ENCODE results near the gene KCNQ5. TPM values are rescaled to one million over a fixed set of nuclear protein-coding genes. Genes with fewer than 3 reads are reported as not detected.

KCNQ5 gene
- total RNA-seq, 6 experiments from 2014 or later: 16.3 to 35.5 (median 20.2) TPM

DNA sequence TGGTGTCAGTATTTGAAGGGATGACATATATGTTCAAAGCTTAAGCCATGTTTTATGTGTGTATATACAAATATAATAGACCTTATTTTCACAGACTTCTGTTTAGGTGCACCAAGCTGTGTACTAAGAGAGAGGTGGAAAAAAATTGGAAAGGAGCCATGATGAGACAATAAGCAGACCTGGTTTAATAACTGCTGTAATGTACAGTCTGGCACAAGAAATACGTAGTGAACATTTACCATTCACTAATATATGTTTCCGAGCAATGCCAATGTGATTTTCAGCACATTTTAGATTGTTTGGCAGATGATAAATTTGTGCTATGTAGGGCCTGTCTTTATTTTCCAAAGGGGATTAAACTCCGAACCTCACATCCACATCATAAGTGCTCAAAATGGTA is 487.1 kb downstream of the KCNQ5 start:
- Mint-ChIP-seq H3K9me3 (no peaks in the 10 kb centered on the region), H3K36me3 (ENCODE audit: low read depth) (peaks cover 32% of the 10 kb centered on the region), H3K27ac (no peak overlapping the region), H3K4me1 (ENCODE audit: low read depth) (peaks cover 18% of the 10 kb centered on the region), H3K4me3 (no peak overlapping the region), H3K27me3 (ENCODE audit: insufficient read depth) (no peaks in the 10 kb centered on the region)
- TF ChIP-seq, protein P1, sequence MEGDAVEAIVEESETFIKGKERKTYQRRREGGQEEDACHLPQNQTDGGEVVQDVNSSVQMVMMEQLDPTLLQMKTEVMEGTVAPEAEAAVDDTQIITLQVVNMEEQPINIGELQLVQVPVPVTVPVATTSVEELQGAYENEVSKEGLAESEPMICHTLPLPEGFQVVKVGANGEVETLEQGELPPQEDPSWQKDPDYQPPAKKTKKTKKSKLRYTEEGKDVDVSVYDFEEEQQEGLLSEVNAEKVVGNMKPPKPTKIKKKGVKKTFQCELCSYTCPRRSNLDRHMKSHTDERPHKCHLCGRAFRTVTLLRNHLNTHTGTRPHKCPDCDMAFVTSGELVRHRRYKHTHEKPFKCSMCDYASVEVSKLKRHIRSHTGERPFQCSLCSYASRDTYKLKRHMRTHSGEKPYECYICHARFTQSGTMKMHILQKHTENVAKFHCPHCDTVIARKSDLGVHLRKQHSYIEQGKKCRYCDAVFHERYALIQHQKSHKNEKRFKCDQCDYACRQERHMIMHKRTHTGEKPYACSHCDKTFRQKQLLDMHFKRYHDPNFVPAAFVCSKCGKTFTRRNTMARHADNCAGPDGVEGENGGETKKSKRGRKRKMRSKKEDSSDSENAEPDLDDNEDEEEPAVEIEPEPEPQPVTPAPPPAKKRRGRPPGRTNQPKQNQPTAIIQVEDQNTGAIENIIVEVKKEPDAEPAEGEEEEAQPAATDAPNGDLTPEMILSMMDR (IDR thresholded peaks at IDR 0.05): no peak
- no peak for DNase-seq

DNA sequence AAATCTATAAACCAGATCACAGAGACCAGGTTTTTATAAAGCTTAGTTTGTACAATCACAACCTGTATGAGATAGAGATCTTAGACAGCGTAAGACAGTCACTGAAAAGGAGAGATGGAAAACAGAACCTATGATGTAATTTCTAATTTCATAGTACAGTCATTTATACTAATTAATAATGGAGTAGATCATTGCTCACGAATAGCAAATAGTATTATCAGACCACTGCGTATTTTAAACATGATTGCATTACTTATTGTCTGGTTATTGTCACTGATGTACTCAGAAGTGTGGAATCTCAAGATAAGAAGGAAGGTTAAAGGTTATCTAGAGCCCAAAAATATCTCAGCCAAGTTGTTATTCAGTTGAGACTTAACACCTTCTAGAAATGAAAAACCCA is 487.8 kb downstream of the KCNQ5 start:
- TF ChIP-seq, protein P1 (IDR thresholded peaks at IDR 0.05): no peak
- no peaks in the 10 kb centered on the region for H3K9me3 Mint-ChIP-seq
- peaks cover 18% of the 10 kb centered on the region for H3K4me1 Mint-ChIP-seq (ENCODE audit: low read depth)
- DNase-seq: no peak
- H3K4me3 Mint-ChIP-seq: no peak overlapping the region
- H3K27me3 Mint-ChIP-seq (ENCODE audit: insufficient read depth): no peaks in the 10 kb centered on the region
- H3K27ac Mint-ChIP-seq: no peak overlapping the region
- peaks cover 32% of the 10 kb centered on the region for H3K36me3 Mint-ChIP-seq (ENCODE audit: low read depth)

DNA sequence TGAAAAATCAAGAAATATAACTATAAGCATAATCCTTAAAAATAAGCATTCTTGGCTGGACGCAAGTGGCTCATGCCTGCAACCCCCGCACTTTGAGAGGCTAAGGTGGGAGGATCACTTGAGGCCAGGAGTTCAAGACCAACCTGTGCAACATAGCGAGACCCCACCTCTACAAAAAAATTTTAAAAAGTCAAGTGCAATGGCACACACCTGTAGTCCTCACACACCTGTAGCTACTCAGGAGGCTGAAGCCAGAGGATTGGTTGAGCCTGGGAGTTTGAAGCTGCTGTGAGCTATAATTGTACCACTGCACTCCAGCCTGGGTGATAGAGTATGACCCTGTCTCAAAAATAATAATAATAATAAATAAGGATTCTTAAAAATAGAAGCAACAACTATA is 494.5 kb downstream of the KCNQ5 start:
- H3K4me1 Mint-ChIP-seq (ENCODE audit: low read depth): peaks cover 11% of the 10 kb centered on the region
- H3K27me3 Mint-ChIP-seq (ENCODE audit: insufficient read depth): no peaks in the 10 kb centered on the region
- H3K27ac Mint-ChIP-seq: no peak overlapping the region
- no peak for DNase-seq
- TF ChIP-seq, protein P1 (IDR thresholded peaks at IDR 0.05): no peak
- no peaks in the 10 kb centered on the region for H3K9me3 Mint-ChIP-seq
- no peak overlapping the region for H3K4me3 Mint-ChIP-seq
- peaks cover 35% of the 10 kb centered on the region for H3K36me3 Mint-ChIP-seq (ENCODE audit: low read depth)

DNA sequence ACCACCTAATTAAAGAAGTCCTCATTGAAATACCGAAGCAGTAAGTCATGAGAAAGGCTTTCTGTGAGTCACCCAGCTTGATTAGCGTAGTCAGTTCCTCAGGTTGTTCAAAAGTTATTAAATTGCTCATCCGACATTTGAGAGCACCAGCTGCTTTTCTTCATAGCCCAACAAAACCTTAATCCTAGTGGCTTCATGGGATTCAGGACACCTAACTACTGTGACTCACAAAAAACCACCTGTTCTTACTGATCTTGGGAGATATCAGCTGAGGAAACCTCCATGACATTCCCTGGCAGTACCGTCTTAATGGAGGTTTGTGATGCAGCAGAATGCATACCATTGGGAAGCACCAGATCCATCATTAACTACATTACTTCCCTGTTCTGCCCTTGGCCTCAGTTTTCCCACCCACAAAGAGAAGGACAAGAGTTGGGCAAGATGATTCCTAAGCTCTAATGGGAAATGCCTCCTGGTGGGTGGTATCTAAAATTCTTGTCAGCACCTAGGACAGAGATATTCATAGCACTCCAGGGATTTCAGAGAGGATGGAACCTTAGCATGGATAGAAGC is 499.6 kb downstream of the KCNQ5 start:
- TF ChIP-seq, protein P1 (IDR thresholded peaks at IDR 0.05): peak; percentile 65
- Mint-ChIP-seq H3K4me3 (no peak overlapping the region), H3K9me3 (no peaks in the 10 kb centered on the region), H3K27me3 (ENCODE audit: insufficient read depth) (no peaks in the 10 kb centered on the region), H3K27ac (peak overlapping the region; percentile 44; the same call in 1 of the 2 replicates), H3K4me1 (ENCODE audit: low read depth) (peaks cover 23% of the 10 kb centered on the region), H3K36me3 (ENCODE audit: low read depth) (peaks cover 31% of the 10 kb centered on the region)
- DNase-seq: peak; percentile 65

DNA sequence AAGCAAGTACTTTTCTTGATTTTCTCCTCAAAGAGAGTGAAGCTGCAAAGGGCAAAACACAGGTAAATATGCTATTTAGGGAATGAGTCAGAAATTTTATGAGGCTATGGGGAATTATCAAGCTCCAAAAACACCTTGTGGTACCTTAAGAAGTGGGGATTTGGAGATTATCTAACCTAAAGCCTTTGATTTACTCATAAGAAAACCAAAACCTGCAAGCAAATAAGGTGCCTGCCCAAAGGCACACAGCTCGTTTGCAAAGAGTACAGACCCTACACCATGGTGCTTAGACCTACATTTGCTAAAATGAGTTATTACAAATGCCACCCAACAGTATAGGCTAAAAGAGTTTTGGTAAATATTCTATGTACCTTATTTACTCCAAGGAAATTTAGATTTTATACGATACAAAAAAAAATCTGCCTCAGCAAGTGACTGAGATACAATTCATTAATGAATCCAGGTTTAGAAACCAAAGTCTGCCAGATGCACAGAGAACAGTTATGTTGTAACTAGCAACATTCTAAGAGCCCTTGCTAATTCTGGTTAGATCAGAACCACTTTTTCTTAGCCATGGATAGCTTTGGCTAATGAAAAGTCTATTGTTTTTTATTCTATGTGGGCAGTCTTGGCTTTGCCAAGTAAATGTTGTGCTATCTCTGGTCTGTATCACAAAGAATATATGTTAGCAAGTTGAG is 501.9 kb downstream of the KCNQ5 start:
- no peak for DNase-seq
- TF ChIP-seq, protein P1 (IDR thresholded peaks at IDR 0.05): no peak
- H3K27ac Mint-ChIP-seq: no peak overlapping the region
- H3K4me3 Mint-ChIP-seq: no peak overlapping the region
- H3K4me1 Mint-ChIP-seq (ENCODE audit: low read depth): peaks cover 23% of the 10 kb centered on the region
- no peaks in the 10 kb centered on the region for H3K9me3 Mint-ChIP-seq
- no peaks in the 10 kb centered on the region; the same call in 1 of the 2 replicates for H3K27me3 Mint-ChIP-seq (ENCODE audit: insufficient read depth)
- H3K36me3 Mint-ChIP-seq (ENCODE audit: low read depth): peaks cover 21% of the 10 kb centered on the region

Measured in HFFc6 (cell line).